HG03159 (cell line): ENCODE measurements around the gene WDR5.

ENCODE experiments used
- ATAC-seq: cut with Tn5 transposase; IDR thresholded peaks from one replicate; pipeline ENCODE4 v1.9.1; 2021; ENCODE audit warnings: mild to moderate bottlenecking, moderate library complexity; ENCODE audit not compliant: unreplicated experiment

WDR5 gene

GRCh38 chr9:134185536-134186011, 49.7 kb downstream of the WDR5 start:
- no peak for ATAC-seq

DNA sequence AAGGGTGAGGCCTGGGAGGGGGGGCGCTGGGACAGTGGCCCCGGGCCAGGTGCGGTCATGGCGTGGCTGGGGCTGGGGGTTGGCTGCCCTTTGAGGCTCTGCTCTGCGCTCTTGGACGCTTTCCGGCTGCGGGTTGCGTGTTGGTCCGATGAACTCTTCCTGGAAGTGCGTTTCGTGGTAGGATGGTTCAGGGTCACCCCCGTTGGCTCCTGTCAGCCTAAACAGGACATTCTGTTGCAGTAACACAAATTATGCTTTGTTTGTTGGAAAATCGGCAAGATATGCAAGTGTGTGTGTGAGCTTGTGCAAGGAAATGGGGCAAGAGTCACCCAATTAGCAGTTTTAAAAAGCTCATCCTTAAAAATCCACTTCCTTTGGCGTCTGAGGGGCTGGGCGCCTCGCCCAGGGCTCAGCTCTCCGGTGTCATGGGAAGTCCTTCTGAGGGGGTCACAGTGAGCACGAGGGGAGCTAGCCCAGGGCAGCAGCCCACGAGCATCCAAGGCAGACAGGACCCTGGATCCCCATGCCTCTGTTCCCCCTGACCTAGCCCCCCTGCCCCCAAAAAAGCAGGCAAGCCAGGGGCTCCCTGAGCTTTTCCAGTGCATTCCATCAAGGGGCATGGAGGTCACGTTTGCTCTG, 50.7 kb downstream of the WDR5 start:
- no peak for ATAC-seq

- no peak for ATAC-seq
Measured at GRCh38 chr9:134187110-134187531, 51.2 kb downstream of the WDR5 start.

DNA sequence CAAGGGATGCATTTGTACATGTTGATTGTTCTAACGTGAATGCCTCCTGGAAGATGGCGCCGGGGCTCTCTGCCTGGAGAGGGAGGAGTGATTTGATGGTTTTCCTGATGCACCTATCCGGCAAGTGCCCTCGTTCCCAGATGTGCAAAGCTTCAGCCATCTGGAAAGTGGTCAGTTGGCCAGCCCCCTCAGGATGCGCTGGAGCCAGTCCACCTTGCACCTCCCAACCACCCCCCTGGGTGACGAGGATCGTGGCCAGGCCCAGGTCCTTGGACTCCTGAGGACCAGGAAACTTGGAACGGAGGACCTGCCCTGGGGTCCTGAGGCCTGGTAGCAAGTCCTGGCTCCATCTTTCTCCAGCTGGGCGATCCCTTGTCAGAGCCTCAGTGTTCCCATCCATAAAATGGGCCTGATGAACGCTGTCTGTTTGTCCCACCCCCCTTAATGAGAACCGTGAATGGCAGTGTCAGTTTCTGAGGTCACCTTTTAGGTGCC, 52.1 kb downstream of the WDR5 start:
- ATAC-seq, result no peak

DNA sequence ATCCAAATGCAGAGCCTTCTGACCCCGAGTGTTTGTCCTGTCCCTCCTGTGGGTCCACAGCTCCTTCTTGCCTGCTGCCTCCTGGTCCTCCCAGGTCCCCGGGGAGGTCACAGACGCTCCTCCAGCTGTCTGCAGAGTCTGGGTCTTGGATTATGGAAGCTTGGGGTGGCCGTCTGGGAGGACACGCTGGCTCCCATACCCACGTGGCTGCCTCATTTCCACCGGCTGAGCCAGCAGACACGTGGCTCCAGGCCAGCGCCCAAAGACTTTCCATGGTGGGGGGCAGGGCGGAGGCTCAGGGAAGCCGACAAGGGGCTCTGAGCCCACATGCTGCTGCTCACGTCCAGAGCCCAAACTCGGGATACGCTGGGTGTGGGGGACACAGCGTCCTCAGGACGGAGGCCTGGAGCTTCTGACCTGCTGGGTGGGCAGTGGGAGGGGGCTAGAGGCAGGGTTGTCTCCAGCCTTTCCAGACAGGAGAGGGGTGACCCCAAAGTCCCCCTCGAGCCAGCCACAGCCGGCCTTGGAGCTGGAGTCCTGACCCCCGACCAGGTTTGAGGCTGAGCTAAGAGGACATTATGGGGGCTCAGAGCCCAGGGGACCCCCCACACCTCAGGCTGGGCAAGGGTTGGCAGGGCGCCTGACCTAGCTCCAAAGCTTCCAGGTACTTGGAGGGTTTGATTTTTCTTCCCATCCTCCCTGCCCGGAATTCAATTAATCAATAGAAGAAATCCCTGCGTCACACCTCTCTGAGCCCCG, 52.7 kb downstream of the WDR5 start:
- ATAC-seq, result no peak

- no peak for ATAC-seq
Measured at GRCh38 chr9:134189145-134189469, 53.2 kb downstream of the WDR5 start.

DNA sequence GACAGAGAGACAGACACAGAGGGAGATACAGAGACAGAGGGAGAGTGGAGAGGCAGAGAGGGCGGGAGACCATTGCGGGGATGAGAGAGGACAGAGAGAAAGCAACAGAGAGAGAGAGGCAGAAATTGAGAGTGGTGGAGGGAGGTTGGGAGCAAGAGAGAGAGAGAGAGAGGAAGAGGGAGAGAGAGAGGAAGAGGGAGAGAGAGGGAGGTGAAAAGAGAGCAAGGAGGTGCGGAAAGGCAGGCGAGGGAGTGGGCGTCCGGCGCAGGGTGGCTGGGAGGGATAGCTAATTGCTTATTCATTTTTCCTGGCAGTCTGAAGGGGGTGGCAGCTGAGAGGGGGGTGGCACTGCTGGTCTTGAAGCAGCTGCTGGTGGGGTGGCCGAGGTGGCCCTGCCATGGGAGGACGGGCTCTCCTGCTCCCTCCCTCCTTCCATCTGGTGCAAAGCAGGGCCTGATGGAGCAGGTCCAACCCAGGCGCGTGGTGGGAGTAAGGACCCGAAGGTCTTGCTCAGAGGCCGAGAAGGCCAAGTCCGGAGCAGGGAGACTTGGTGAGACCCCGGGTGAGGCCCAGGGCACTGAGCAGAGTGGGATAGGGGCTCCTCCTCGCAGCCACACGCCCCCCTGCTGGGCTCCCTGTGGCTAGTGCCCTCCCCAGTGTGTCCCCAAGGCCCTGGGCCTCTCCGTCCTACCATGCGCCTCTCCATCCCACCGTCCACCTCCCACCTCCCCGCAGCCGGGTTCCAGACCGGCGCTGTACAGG, 53.8 kb downstream of the WDR5 start:
- ATAC-seq, result no peak

DNA sequence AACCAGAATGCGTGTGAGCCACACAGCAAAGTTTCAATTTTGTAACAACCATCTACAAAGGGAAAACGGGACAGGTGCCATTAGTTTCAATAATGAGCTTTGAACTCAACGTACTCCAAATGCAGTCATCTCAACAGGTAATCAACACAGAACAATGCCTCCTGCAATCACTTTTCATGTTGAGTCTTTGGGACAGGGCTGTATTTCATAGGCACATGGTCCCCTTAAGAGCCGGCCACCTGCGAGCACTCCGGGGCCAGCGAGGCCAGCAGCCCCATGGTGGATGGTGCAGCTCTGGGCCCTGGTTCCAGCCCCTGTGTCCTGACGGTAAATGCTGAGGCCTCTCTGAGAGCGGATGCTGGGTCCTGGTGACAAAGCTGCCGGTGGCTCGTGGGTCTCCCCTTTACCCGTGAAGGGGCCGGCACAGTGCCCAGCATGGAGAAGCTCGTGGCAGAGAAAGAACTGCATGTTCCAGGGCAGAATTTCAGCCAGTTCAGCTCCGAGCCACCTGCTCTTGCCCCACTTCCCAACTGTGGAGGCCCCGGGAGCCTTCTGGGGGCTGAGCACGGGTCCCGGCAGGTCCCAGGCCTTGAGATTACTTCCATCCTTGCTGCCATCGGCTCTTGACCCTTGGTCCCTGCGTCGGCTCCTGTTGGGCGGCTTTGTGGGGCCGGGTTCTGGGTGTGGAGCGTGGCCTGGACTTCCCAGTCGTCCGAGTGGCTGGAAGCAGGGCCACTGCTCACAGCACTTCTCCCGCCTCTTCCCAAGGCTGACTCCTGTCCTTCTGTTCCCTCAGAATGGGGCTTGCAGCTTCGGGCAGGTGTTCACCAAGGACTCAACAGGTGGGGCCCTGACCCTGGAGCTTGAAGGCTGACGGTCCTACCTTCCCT, 54.6 kb downstream of the WDR5 start:
- no peak for ATAC-seq

DNA sequence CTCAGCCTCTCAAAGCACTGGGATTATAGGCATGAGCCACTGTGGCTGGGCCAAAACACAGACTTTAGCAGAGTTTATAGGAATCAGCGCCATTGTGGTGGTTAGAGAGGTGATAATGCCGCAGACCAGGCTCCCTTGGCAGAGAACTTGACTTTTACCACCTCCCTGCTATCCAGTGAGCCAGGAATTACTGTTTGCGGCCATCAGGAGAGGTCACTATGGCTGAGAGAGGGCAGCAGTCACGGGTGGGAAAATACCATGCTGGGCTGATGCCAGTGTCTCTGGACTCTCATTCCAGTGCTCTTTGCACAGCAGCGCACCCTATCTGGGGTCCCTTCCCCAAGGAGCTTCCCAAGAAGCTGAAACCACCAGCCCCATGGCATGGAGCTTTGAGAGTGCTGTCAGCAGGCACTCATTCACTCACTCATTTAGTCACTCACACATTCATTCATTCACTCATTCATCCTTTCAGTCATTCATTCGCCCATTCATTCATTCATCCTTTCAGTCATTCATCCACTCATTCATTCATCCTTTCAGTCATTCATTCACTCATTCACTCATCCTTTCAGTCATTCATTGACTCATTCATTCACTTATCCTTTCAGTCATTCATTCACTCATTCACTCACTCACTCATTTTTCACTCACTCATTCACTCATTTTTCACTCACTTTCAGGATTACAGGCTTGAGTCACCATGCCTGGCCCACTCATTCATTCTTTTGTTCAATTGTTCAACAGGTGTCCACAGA, 55.8 kb downstream of the WDR5 start:
- no peak for ATAC-seq

DNA sequence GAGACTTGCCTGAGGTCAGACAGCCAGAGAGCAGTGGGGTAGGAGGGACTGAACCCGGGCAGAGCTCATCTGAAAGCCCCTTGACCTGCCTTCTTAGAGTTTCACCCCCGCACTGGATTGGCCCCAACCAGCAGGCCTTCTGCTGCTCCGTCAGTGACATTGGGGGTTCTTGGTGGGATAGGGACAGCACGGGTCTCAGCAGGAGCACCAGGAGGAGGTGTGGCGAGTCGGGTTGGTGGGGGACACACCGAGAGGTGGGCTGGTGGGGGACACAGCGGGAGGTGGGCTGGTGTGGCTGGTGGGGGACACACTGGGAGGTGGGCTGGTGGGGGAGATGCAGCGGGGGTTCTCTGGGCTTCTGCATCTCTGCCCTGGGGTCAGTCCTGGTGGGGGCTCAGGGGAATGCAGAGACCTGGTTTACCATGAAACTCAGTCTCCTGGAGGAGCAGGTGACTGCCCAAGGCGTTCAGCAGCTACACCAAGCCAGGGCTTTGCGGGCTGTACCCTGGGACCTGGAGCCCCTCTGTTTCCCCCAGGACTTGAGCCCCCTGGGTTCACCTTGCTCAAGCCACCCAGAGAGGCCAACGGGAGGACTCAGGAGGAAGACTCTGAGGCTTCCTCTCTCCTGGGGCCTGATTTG, 56.5 kb downstream of the WDR5 start:
- ATAC-seq, result no peak

GRCh38 chr9:134192951-134193731, 57.3 kb downstream of the WDR5 start:
- ATAC-seq, result no peak

DNA sequence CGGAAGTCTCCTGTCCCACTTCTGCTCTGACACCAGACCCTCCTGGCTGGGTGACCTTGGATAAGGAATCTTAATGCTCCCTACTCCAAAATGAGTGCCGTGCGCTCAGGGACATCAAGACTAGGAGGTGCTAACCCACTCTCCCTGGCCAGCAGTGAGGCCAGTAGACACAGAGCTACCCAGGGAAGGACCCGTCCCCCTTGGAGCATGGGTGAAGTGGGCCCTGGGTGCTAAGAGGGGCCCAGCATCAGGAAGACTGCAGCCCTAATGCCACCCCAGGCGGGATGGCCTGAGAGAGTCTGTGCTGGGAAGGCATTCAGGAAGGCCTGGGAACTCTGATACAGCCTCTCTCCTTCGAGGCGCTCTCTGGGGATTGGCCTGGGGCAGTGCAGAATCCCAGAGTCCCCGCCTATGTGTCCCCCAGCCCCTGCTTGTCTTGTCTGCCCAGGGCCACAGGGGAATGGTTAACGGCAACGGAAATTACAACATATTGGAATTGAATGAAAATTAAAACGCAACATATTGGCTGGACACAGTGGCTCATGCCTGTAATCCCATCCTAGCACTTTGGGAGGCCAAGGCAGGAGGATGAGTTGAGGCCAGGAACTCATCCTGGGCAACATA, 58.1 kb downstream of the WDR5 start:
- no peak for ATAC-seq

DNA sequence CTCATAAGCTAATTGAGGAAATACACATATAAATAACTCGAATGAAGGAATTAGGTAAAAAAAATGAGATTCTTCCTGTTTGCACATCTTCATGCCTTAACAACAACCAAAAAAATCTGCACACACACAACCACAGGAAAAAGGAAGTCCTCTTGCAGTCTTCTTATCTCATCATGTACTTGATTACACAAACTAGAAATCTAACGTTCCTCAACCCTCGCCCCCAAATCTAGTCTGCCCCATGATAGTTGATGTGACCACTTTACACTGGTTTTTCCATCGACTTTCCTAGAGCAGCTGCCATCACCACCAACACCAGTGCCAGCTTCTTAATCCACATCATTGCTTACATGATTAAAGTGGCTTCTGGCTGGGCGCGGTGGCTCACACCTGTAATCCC, 59.7 kb downstream of the WDR5 start:
- no peak for ATAC-seq

- ATAC-seq, result no peak
Measured at GRCh38 chr9:134196911-134197310, 61.0 kb downstream of the WDR5 start.

GRCh38 chr9:134198791-134199190, 62.9 kb downstream of the WDR5 start:
- ATAC-seq, result no peak

- ATAC-seq, result no peak
Measured at GRCh38 chr9:134200730-134201129, 64.8 kb downstream of the WDR5 start.

- no peak for ATAC-seq
Measured at GRCh38 chr9:134203224-134203623, 67.3 kb downstream of the WDR5 start.

GRCh38 chr9:134204041-134204440, 68.2 kb downstream of the WDR5 start:
- ATAC-seq, result no peak
